Measurements from ENCODE around the gene SLC22A3.

- TF ChIP-seq POLR2A (IDR thresholded peaks at IDR 0.05; ENCODE audit: low read length): no peak
- TF ChIP-seq GATA1 (IDR thresholded peaks at IDR 0.05; ENCODE audit: low read depth, low read length): no peak
Observed at GRCh38 chr6:160421854-160422253, 73.7 kb downstream of the SLC22A3 start.

All from erythroblast (primary cell).